Caco-2 (cell line): ENCODE results near the gene MAPK1IP1L. TPM values are rescaled to one million over a fixed set of nuclear protein-coding genes. Genes with fewer than 3 reads are reported as not detected.
A peak's percentile ranks its signal among the peaks of the same experiment; 100 is the strongest.

Experiments used
- BruUV-seq: library from RNA; stranded (reverse); fragments of 400-500 nt; replicated peaks from 2 replicates; lab custom pipeline; 2021; lab: Mats Ljungman, UMichigan
- CTCF ChIA-PET: fragments of 300-600 bp; sonication (Branson Sonifier 250); formaldehyde crosslinking; loops from one replicate; lab custom pipeline; 2022; ENCODE audit warnings: antibody characterized with exemption; lab: Charles Lee
- POLR2A ChIA-PET: fragments of 300-600 bp; sonication (Branson Sonifier 250); formaldehyde crosslinking; loops from one replicate; lab custom pipeline; 2022; ENCODE audit warnings: antibody characterized with exemption; lab: Charles Lee
- DNase-seq, 2 experiments: peaks; one replicate each; pipeline versions ENCODE4 v3.0.0 to v3.0.0-alpha.2; 2020 to 2022
- H3K27me3 ChIP-seq: replicated peaks from 2 replicates; pipeline ENCODE4 v1.6.0; 2011; ENCODE audit warnings: low read length; ENCODE audit not compliant: control insufficient read depth, insufficient read depth
- H3K36me3 ChIP-seq: 2 replicates; pipeline ENCODE4 v1.5.1; 2011; ENCODE audit warnings: low read length; ENCODE audit not compliant: control insufficient read depth, insufficient read depth
- H3K4me1 ChIP-seq: fragments of 250-450 bp; sonication (Bioruptor Pico); 2 replicates; pipeline ENCODE4 v1.5.1; 2020; ENCODE audit warnings: mild to moderate bottlenecking
- H3K4me3 ChIP-seq: 2 replicates; pipeline ENCODE4 v1.5.1; 2011; ENCODE audit warnings: low read depth, mild to moderate bottlenecking, control low read depth, low read length
- H3K9me3 ChIP-seq: fragments of 250-450 bp; sonication (Bioruptor Pico); 2 replicates; pipeline ENCODE4 v1.5.1; 2020; ENCODE audit warnings: mild to moderate bottlenecking, moderate library complexity
- H3K27ac Mint-ChIP-seq: one replicate; pipeline ENCODE4 v1.8.0; 2022; ENCODE audit warnings: mixed read lengths; ENCODE audit not compliant: unreplicated experiment
- H3K27me3 Mint-ChIP-seq: one replicate; pipeline ENCODE4 v1.8.0; 2022; ENCODE audit warnings: mixed read lengths; ENCODE audit not compliant: insufficient read depth, unreplicated experiment
- H3K36me3 Mint-ChIP-seq: one replicate; pipeline ENCODE4 v1.8.0; 2022; ENCODE audit warnings: mild to moderate bottlenecking, mixed read lengths; ENCODE audit not compliant: insufficient read depth, unreplicated experiment
- H3K4me1 Mint-ChIP-seq: one replicate; pipeline ENCODE4 v1.8.0; 2022; ENCODE audit warnings: low read depth, mixed read lengths; ENCODE audit not compliant: unreplicated experiment
- H3K4me3 Mint-ChIP-seq: one replicate; pipeline ENCODE4 v1.8.0; 2022; ENCODE audit warnings: mild to moderate bottlenecking, moderate library complexity, mixed read lengths; ENCODE audit not compliant: unreplicated experiment
- H3K9me3 Mint-ChIP-seq: one replicate; pipeline ENCODE4 v1.8.0; 2022; ENCODE audit warnings: mixed read lengths; ENCODE audit not compliant: unreplicated experiment
- intact Hi-C: fragments of 100-400 bp; cut with micrococcal nuclease; formaldehyde crosslinking; loops from one replicate; pipeline ENCODE4 v1.10.0; 2022; ENCODE audit not compliant: unreplicated experiment
- total RNA-seq: library from RNA; stranded (reverse); gene quantifications from 2 replicates; pipeline ENCODE4 v1.2.3, GENCODE V29; 2022
- TF ChIP-seq, protein P1 (sequence below), 2 experiments: fragments of 200-600 bp in 1 of 2; IDR thresholded peaks; 1 replicate in 1 of 2; 2 replicates in 1 of 2; pipeline versions ENCODE4 v1.5.1 to v1.8.0; 2011 to 2022; ENCODE audit warnings: antibody characterized with exemption in 1 of 2, control low read depth in 1 of 2, inconsistent platforms in 1 of 2, low read depth in 1 of 2, low read length in 1 of 2, mild to moderate bottlenecking in 1 of 2, moderate library complexity in 1 of 2; ENCODE audit not compliant: insufficient read depth in 1 of 2, severe bottlenecking in 1 of 2, unreplicated experiment in 1 of 2

The MAPK1IP1L gene
- total RNA-seq, 1 experiment from 2014 or later, result 90.8 TPM

- BruUV-seq, result no TSS peak
- H3K4me1 Mint-ChIP-seq, result peaks cover 51% of the 10 kb centered on the region
- TF ChIP-seq, protein P1, sequence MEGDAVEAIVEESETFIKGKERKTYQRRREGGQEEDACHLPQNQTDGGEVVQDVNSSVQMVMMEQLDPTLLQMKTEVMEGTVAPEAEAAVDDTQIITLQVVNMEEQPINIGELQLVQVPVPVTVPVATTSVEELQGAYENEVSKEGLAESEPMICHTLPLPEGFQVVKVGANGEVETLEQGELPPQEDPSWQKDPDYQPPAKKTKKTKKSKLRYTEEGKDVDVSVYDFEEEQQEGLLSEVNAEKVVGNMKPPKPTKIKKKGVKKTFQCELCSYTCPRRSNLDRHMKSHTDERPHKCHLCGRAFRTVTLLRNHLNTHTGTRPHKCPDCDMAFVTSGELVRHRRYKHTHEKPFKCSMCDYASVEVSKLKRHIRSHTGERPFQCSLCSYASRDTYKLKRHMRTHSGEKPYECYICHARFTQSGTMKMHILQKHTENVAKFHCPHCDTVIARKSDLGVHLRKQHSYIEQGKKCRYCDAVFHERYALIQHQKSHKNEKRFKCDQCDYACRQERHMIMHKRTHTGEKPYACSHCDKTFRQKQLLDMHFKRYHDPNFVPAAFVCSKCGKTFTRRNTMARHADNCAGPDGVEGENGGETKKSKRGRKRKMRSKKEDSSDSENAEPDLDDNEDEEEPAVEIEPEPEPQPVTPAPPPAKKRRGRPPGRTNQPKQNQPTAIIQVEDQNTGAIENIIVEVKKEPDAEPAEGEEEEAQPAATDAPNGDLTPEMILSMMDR (IDR thresholded peaks at IDR 0.05; ENCODE audit: insufficient read depth in 1 of 2, low read depth in 1 of 2, low read length in 1 of 2, severe bottlenecking in 1 of 2, unreplicated experiment in 1 of 2), result no peak
These were observed 65.0 kb downstream of the MAPK1IP1L start for GRCh38 chr14:55116246-55117030.

GRCh38 chr14:55117803-55118441 lies 66.5 kb downstream of the MAPK1IP1L start:
- Mint-ChIP-seq H3K4me1 (peaks cover 64% of the 10 kb centered on the region), H3K4me3 (no peak overlapping the region), H3K27ac (no peak overlapping the region), H3K36me3 (peaks cover under 1% of the 10 kb centered on the region), H3K9me3 (no peaks in the 10 kb centered on the region), H3K27me3 (no peaks in the 10 kb centered on the region)
- Histone ChIP-seq H3K4me3 (no peak overlapping the region), H3K36me3 (no peaks in the 10 kb centered on the region), H3K27me3 (no peaks in the 10 kb centered on the region), H3K9me3 (no peaks in the 10 kb centered on the region), H3K4me1 (peaks cover 79% of the 10 kb centered on the region)
- intact Hi-C loops, result no loop called here
- ChIA-PET POLR2A (no interaction called here), CTCF (interaction anchor here (0.5 to 1.0 kb wide), 2 partner anchors 67 to 73 kb away, joined by 3 read pairs; partner anchors contain the start of gene DLGAP5)
- BruUV-seq, result no TSS peak
- TF ChIP-seq, protein P1 (IDR thresholded peaks at IDR 0.05; ENCODE audit: insufficient read depth in 1 of 2, low read depth in 1 of 2, low read length in 1 of 2, severe bottlenecking in 1 of 2, unreplicated experiment in 1 of 2), result no peak
- DNase-seq, result peak in 1 of 2 experiments; percentile 47

More at GRCh38 chr14:55116246-55117030, 65.0 kb downstream of the MAPK1IP1L start:
- H3K4me1 ChIP-seq, result peaks cover 64% of the 10 kb centered on the region
- intact Hi-C loops, result no loop called here
- no peaks in the 10 kb centered on the region for H3K36me3 ChIP-seq
- H3K9me3 ChIP-seq, result no peaks in the 10 kb centered on the region
- DNase-seq, result no peak
- no peaks in the 10 kb centered on the region for H3K27me3 ChIP-seq
- no peak overlapping the region for H3K4me3 ChIP-seq
- H3K4me3 Mint-ChIP-seq, result no peak overlapping the region
- H3K9me3 Mint-ChIP-seq, result no peaks in the 10 kb centered on the region
- no peaks in the 10 kb centered on the region for H3K36me3 Mint-ChIP-seq
- POLR2A ChIA-PET, result interaction anchor here (0.6 to 1.3 kb wide), 2 partner anchors 13 to 69 kb away, joined by 6 to 15 read pairs; no protein-coding TSS in a partner anchor
- peak overlapping the region; percentile 19 for H3K27ac Mint-ChIP-seq
- H3K27me3 Mint-ChIP-seq, result no peaks in the 10 kb centered on the region
- CTCF ChIA-PET, result no interaction called here

- POLR2A ChIA-PET, result no interaction called here
- Mint-ChIP-seq H3K9me3 (no peaks in the 10 kb centered on the region), H3K27ac (no peak overlapping the region), H3K27me3 (no peaks in the 10 kb centered on the region), H3K4me1 (peaks cover 65% of the 10 kb centered on the region), H3K4me3 (no peak overlapping the region), H3K36me3 (peaks cover 6% of the 10 kb centered on the region)
- BruUV-seq, result no TSS peak
- DNase-seq, result no peak
- TF ChIP-seq, protein P1 (IDR thresholded peaks at IDR 0.05; ENCODE audit: insufficient read depth in 1 of 2, low read depth in 1 of 2, low read length in 1 of 2, severe bottlenecking in 1 of 2, unreplicated experiment in 1 of 2), result no peak
- Histone ChIP-seq H3K9me3 (no peaks in the 10 kb centered on the region), H3K4me3 (no peak overlapping the region), H3K36me3 (no peaks in the 10 kb centered on the region), H3K27me3 (no peaks in the 10 kb centered on the region), H3K4me1 (peaks cover 83% of the 10 kb centered on the region)
- intact Hi-C loops, result no loop called here
- CTCF ChIA-PET, result interaction anchor here (0.6 kb wide), 1 partner anchor 12 kb away, joined by 4 read pairs; no protein-coding TSS in a partner anchor
These were observed 67.3 kb downstream of the MAPK1IP1L start for GRCh38 chr14:55118761-55119160.
